A673 (cell line): ENCODE data around the gene P2RX2.

Source experiments
- CTCF ChIP-seq: fragments of 300-800, 200-600 bp; sonication (generic); conservative IDR thresholded peaks from 2 replicates; pipeline ENCODE4 v1.5.1; 2017; ENCODE audit warnings: low read depth, mild to moderate bottlenecking, antibody characterized with exemption, low read length, moderate library complexity, mixed read lengths
- EZH2 ChIP-seq: fragments of 200-600 bp; sonication (generic); IDR thresholded peaks from 2 replicates; pipeline ENCODE4 v1.6.1; 2017; ENCODE audit warnings: borderline replicate concordance, low read depth, mild to moderate bottlenecking, mixed read lengths, antibody characterized with exemption, low read length; ENCODE audit not compliant: poor library complexity, severe bottlenecking

- TF ChIP-seq CTCF (no peak), EZH2 (no peak)
Measured at GRCh38 chr12:132624910-132625630, 6.5 kb downstream of the P2RX2 start.
